Measurements from ENCODE around the gene LIPC. TPM values are rescaled to one million over a fixed set of nuclear protein-coding genes. Genes with fewer than 3 reads are reported as not detected.
A peak's percentile ranks its signal among the peaks of the same experiment; 100 is the strongest.

LIPC gene
- total and polyA plus RNA-seq, 4 donors = 0.17 to 0.99 (median 0.62) TPM

- Histone ChIP-seq H3K4me3 (ENCODE audit: low read depth, low read length) (no peak overlapping the region), H3K27ac (ENCODE audit: low read depth, low read length) (no peak overlapping the region)
- WGBS (ENCODE audit: insufficient coverage) = 91% methylated on average over 4 of the region's 4 CpGs
Measured at GRCh38 chr15:58574631-58575030, 142.8 kb downstream of the LIPC start.

GRCh38 chr15:58575045-58575786, 143.4 kb downstream of the LIPC start:
- H3K9me3 ChIP-seq (ENCODE audit: control insufficient read depth, insufficient read depth, low read length) = no peaks in the 10 kb centered on the region
- H3K4me1 ChIP-seq (ENCODE audit: control insufficient read depth, insufficient read depth, low read length) = peaks cover 3% of the 10 kb centered on the region
- no peak for DNase-seq (ENCODE audit: low read depth in 4 of 6, low spot score in 6 of 6)
- no peak overlapping the region for H3K4me3 ChIP-seq (ENCODE audit: low read depth, low read length)
- H3K27ac ChIP-seq (ENCODE audit: low read depth, low read length) = no peak overlapping the region
- no peaks in the 10 kb centered on the region for H3K36me3 ChIP-seq (ENCODE audit: control insufficient read depth, insufficient read depth, low read length)
- H3K27me3 ChIP-seq (ENCODE audit: control insufficient read depth, insufficient read depth, low read length) = no peaks in the 10 kb centered on the region
- WGBS (ENCODE audit: insufficient coverage) = 89% methylated on average over 11 of the region's 14 CpGs

More at GRCh38 chr15:58574631-58575030, 142.8 kb downstream of the LIPC start:
- Histone ChIP-seq H3K27me3 (ENCODE audit: control insufficient read depth, insufficient read depth, low read length) (no peaks in the 10 kb centered on the region), H3K4me1 (ENCODE audit: control insufficient read depth, insufficient read depth, low read length) (peaks cover 3% of the 10 kb centered on the region), H3K9me3 (ENCODE audit: control insufficient read depth, insufficient read depth, low read length) (no peaks in the 10 kb centered on the region), H3K36me3 (ENCODE audit: control insufficient read depth, insufficient read depth, low read length) (no peaks in the 10 kb centered on the region)
- no peak for DNase-seq (ENCODE audit: low read depth in 4 of 6, low spot score in 6 of 6)

GRCh38 chr15:58576657-58577056, 144.9 kb downstream of the LIPC start:
- DNase-seq (ENCODE audit: low read depth in 4 of 6, low spot score in 6 of 6) = no peak
- no peaks in the 10 kb centered on the region for H3K27me3 ChIP-seq (ENCODE audit: control insufficient read depth, insufficient read depth, low read length)
- H3K36me3 ChIP-seq (ENCODE audit: control insufficient read depth, insufficient read depth, low read length) = no peaks in the 10 kb centered on the region
- peaks cover 3% of the 10 kb centered on the region for H3K4me1 ChIP-seq (ENCODE audit: control insufficient read depth, insufficient read depth, low read length)
- no peak overlapping the region for H3K27ac ChIP-seq (ENCODE audit: low read depth, low read length)
- no peak overlapping the region for H3K4me3 ChIP-seq (ENCODE audit: low read depth, low read length)
- H3K9me3 ChIP-seq (ENCODE audit: control insufficient read depth, insufficient read depth, low read length) = no peaks in the 10 kb centered on the region

GRCh38 chr15:58582160-58582559, 150.4 kb downstream of the LIPC start:
- H3K9me3 ChIP-seq (ENCODE audit: control insufficient read depth, insufficient read depth, low read length) = peaks cover 2% of the 10 kb centered on the region
- no peak for DNase-seq (ENCODE audit: low read depth in 4 of 6, low spot score in 6 of 6)
- H3K27me3 ChIP-seq (ENCODE audit: control insufficient read depth, insufficient read depth, low read length) = no peaks in the 10 kb centered on the region
- 85% methylated on average over 3 of the region's 3 CpGs for WGBS (ENCODE audit: insufficient coverage)
- no peak overlapping the region for H3K4me3 ChIP-seq (ENCODE audit: low read depth, low read length)
- no peak overlapping the region for H3K27ac ChIP-seq (ENCODE audit: low read depth, low read length)
- no peaks in the 10 kb centered on the region for H3K36me3 ChIP-seq (ENCODE audit: control insufficient read depth, insufficient read depth, low read length)
- no peaks in the 10 kb centered on the region for H3K4me1 ChIP-seq (ENCODE audit: control insufficient read depth, insufficient read depth, low read length)

GRCh38 chr15:58583171-58583908, 151.5 kb downstream of the LIPC start:
- Histone ChIP-seq H3K36me3 (ENCODE audit: control insufficient read depth, insufficient read depth, low read length) (no peaks in the 10 kb centered on the region), H3K9me3 (ENCODE audit: control insufficient read depth, insufficient read depth, low read length) (peaks cover 2% of the 10 kb centered on the region), H3K27me3 (ENCODE audit: control insufficient read depth, insufficient read depth, low read length) (no peaks in the 10 kb centered on the region), H3K4me1 (ENCODE audit: control insufficient read depth, insufficient read depth, low read length) (no peaks in the 10 kb centered on the region), H3K4me3 (ENCODE audit: low read depth, low read length) (no peak overlapping the region), H3K27ac (ENCODE audit: low read depth, low read length) (no peak overlapping the region)
- no CpG with 5 or more reads among the region's 3 CpGs for WGBS (ENCODE audit: insufficient coverage)
- DNase-seq (ENCODE audit: low read depth in 4 of 6, low spot score in 6 of 6) = no peak

GRCh38 chr15:58584789-58585461, 153.1 kb downstream of the LIPC start:
- Histone ChIP-seq H3K27ac (ENCODE audit: low read depth, low read length) (no peak overlapping the region), H3K36me3 (ENCODE audit: control insufficient read depth, insufficient read depth, low read length) (no peaks in the 10 kb centered on the region), H3K9me3 (ENCODE audit: control insufficient read depth, insufficient read depth, low read length) (peaks cover 2% of the 10 kb centered on the region), H3K4me1 (ENCODE audit: control insufficient read depth, insufficient read depth, low read length) (no peaks in the 10 kb centered on the region), H3K4me3 (ENCODE audit: low read depth, low read length) (no peak overlapping the region), H3K27me3 (ENCODE audit: control insufficient read depth, insufficient read depth, low read length) (no peaks in the 10 kb centered on the region)
- WGBS (ENCODE audit: insufficient coverage) = 67% methylated on average over 5 of the region's 6 CpGs
- DNase-seq (ENCODE audit: low read depth in 4 of 6, low spot score in 6 of 6) = no peak

GRCh38 chr15:58585693-58586443, 154.1 kb downstream of the LIPC start:
- no peaks in the 10 kb centered on the region for H3K36me3 ChIP-seq (ENCODE audit: control insufficient read depth, insufficient read depth, low read length)
- 78% methylated on average over 1 of the region's 5 CpGs for WGBS (ENCODE audit: insufficient coverage)
- H3K27me3 ChIP-seq (ENCODE audit: control insufficient read depth, insufficient read depth, low read length) = no peaks in the 10 kb centered on the region
- H3K9me3 ChIP-seq (ENCODE audit: control insufficient read depth, insufficient read depth, low read length) = peaks cover 2% of the 10 kb centered on the region
- no peak overlapping the region for H3K4me3 ChIP-seq (ENCODE audit: low read depth, low read length)
- H3K27ac ChIP-seq (ENCODE audit: low read depth, low read length) = no peak overlapping the region
- peak in 1 of 6 donors; percentile 75 for DNase-seq (ENCODE audit: low read depth in 4 of 6, low spot score in 6 of 6)
- H3K4me1 ChIP-seq (ENCODE audit: control insufficient read depth, insufficient read depth, low read length) = no peaks in the 10 kb centered on the region

- Histone ChIP-seq H3K4me3 (ENCODE audit: low read depth, low read length) (no peak overlapping the region), H3K27ac (ENCODE audit: low read depth, low read length) (no peak overlapping the region), H3K36me3 (ENCODE audit: control insufficient read depth, insufficient read depth, low read length) (no peaks in the 10 kb centered on the region), H3K9me3 (ENCODE audit: control insufficient read depth, insufficient read depth, low read length) (peaks cover 2% of the 10 kb centered on the region), H3K4me1 (ENCODE audit: control insufficient read depth, insufficient read depth, low read length) (no peaks in the 10 kb centered on the region), H3K27me3 (ENCODE audit: control insufficient read depth, insufficient read depth, low read length) (no peaks in the 10 kb centered on the region)
- no peak for DNase-seq (ENCODE audit: low read depth in 4 of 6, low spot score in 6 of 6)
- WGBS (ENCODE audit: insufficient coverage) = 100% methylated on average over 1 of the region's 4 CpGs
Measured at GRCh38 chr15:58587486-58587885, 155.7 kb downstream of the LIPC start.

- H3K27ac ChIP-seq (ENCODE audit: low read depth, low read length) = no peak overlapping the region
- H3K27me3 ChIP-seq (ENCODE audit: control insufficient read depth, insufficient read depth, low read length) = no peaks in the 10 kb centered on the region
- no CpG with 5 or more reads among the region's 1 CpG for WGBS (ENCODE audit: insufficient coverage)
- H3K36me3 ChIP-seq (ENCODE audit: control insufficient read depth, insufficient read depth, low read length) = no peaks in the 10 kb centered on the region
- H3K4me3 ChIP-seq (ENCODE audit: low read depth, low read length) = no peak overlapping the region
- no peak for DNase-seq (ENCODE audit: low read depth in 4 of 6, low spot score in 6 of 6)
- H3K4me1 ChIP-seq (ENCODE audit: control insufficient read depth, insufficient read depth, low read length) = no peaks in the 10 kb centered on the region
- H3K9me3 ChIP-seq (ENCODE audit: control insufficient read depth, insufficient read depth, low read length) = peaks cover 2% of the 10 kb centered on the region
Measured at GRCh38 chr15:58588096-58588495, 156.3 kb downstream of the LIPC start.

Measured in spinal cord (tissue), 10 donors.